GM12872 (cell line): ENCODE data around the gene PNMA5.

Experiments
- TF ChIP-seq, protein P1 (sequence below): IDR thresholded peaks from 3 replicates; pipeline ENCODE4 v1.5.1; 2011; ENCODE audit warnings: low read depth, mild to moderate bottlenecking, low read length, moderate library complexity; ENCODE audit not compliant: insufficient read depth

Gene PNMA5

GRCh38 chrX:152993933-152994332 lies at the start of gene PNMA5:
TSS of gene PNMA5 (minus strand) at chrX:152994116. CDS start at chrX:152991598, 2,518 bp downstream.
- TF ChIP-seq, protein P1, sequence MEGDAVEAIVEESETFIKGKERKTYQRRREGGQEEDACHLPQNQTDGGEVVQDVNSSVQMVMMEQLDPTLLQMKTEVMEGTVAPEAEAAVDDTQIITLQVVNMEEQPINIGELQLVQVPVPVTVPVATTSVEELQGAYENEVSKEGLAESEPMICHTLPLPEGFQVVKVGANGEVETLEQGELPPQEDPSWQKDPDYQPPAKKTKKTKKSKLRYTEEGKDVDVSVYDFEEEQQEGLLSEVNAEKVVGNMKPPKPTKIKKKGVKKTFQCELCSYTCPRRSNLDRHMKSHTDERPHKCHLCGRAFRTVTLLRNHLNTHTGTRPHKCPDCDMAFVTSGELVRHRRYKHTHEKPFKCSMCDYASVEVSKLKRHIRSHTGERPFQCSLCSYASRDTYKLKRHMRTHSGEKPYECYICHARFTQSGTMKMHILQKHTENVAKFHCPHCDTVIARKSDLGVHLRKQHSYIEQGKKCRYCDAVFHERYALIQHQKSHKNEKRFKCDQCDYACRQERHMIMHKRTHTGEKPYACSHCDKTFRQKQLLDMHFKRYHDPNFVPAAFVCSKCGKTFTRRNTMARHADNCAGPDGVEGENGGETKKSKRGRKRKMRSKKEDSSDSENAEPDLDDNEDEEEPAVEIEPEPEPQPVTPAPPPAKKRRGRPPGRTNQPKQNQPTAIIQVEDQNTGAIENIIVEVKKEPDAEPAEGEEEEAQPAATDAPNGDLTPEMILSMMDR: no peak

DNA sequence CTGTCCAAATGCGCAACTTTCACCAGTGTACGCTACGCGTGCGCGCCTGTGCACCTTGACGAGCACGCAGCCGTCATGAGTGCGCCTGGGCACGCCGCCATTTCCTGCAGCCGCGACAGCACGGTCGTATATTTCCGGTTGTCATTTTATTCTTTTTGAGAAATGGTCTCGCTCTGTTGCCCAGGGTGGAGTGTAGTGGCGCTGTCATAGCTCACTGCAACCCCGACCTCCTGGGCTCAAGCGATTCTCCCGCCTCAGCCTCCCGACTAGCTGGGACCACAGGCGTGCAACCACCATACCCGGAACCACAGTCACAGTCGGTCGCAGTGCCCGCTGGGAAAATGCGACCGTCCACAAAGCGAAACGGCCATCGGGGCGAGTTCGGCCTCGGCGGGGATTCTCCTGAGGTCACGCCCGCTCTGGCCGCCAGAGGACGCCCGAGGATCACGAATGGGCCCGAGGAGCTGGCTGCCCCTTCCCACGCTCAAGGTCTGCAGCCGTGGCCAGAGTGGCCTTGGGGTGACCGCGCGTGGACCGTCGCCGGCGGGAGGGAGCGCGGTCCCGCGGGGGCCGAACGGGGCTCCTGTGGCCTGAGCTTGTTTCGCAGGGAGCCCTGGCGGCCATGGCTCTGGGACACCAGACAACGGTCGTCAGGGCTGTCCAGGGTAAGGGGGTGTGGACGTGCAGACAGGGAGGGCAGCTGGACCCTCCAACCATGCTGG lies 38.6 kb upstream of the PNMA5 start:
- TF ChIP-seq, protein P1: peak; percentile 78

DNA sequence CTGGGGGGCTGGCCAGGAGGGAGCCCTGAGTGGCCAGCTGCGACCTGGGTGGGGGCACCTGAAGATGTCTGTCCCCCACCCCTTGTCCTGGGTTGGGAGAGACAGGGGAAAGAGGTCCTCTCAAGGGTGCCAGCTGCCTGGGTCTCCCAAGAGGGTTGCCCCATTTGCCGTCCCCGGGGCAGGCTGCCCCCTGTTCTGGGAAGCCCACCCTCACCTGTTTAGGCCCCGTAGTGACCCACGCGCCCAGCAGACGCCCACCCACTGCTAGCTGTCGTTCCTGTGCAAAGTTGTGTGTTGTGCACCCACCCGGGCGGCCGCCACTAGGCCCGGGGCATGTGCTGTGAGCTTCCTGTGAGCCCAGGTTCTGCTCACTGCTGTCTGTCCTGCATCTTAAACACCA lies 36.9 kb upstream of the PNMA5 start:
- TF ChIP-seq, protein P1: no peak

DNA sequence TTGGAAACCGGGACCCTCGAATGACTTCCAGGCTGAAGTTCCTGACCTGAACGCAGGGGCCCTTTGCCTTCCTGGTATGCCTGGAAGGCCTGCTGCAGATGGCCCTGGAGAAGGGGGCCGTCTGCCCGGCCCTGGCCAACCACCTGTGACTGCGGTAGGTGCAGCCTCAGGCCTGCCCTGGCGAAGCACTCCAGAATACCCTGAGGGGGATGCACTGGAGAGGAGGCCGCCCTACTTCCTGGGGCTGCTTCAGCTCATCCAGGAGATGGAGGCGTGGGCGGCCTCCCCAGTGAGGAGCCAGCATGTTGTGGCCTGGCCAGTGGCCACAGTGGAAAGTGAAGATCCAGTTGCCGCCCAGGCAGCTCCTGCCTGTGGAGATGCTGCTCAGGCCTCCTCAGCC lies 36.0 kb upstream of the PNMA5 start:
- TF ChIP-seq, protein P1: no peak

DNA sequence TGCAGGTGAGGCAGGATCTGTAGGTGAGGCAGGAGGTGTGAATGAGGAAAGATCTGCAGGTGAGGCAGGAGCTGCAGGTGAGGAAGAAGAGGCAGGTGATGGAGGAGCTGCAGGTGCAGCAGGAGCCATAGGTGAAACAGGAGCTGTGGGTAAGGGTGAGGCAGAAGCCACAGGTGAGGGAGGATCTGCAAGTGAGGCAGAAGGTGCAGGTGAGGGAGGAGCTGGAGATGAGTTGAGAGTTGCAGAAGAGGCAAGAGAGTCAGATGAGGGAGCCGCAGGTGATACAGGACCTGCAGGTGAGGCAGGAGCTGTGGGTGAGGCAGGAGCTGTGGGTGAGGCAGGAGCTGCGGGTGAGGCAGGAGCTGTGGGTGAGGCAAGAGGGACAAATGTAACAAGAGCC lies 35.2 kb upstream of the PNMA5 start:
- TF ChIP-seq, protein P1: no peak

GRCh38 chrX:153019166-153019565 lies 25.2 kb upstream of the PNMA5 start:
- TF ChIP-seq, protein P1: no peak

DNA sequence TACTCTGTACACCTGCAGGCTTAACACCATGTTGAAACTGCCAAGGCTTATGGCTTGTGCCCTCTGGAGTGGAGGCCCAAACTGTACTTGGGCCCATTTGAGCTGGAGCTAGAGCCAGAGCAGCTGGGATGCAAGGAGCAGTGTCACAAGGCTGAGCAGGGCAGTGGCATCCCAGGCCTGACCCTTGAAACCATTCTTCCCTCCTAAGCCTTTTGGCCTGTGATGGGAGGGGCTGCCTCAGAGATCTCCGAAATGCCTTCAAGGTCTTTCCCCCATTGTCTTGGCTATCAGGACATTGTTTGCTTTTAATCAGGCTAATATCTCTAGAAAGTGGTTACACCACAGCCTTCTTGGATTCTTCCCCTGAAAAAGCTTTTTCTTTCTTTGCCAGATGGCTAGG lies 10.9 kb upstream of the PNMA5 start:
- TF ChIP-seq, protein P1: no peak
